Breast epithelium (tissue), 4 donors: ENCODE data around the gene MECR. TPM values are rescaled to one million over a fixed set of nuclear protein-coding genes. Genes with fewer than 3 reads are reported as not detected.

Experiments
- DNase-seq, 2 donors: peaks; one replicate each; pipeline ENCODE4 v3.0.0-alpha.2; 2019; ENCODE audit warnings: low spot score in 2 of 2
- H3K27ac ChIP-seq, 2 donors: fragments of 200-600 bp; sonication (generic) in 1 of 2; one replicate each; pipeline ENCODE4 v1.5.1; 2016 to 2019; ENCODE audit warnings: mild to moderate bottlenecking in 1 of 2
- H3K27me3 ChIP-seq, 2 donors: fragments of 200-600 bp; sonication (generic) in 1 of 2; one replicate each; pipeline versions ENCODE4 v1.5.1 to v1.6.0; 2017 to 2019; ENCODE audit warnings: control low read depth in 1 of 2, mild to moderate bottlenecking in 1 of 2
- H3K36me3 ChIP-seq: fragments of 200-600 bp; one replicate; pipeline ENCODE4 v1.5.1; 2019
- H3K4me1 ChIP-seq, 2 donors: fragments of 200-600 bp; sonication (generic); one replicate each; pipeline ENCODE4 v1.5.1; 2016 to 2019; ENCODE audit warnings: control low read depth in 1 of 2
- H3K4me3 ChIP-seq, 3 donors: fragments of 200-600 bp; sonication (generic); 1 replicate in 2 of 3; 2 replicates in 1 of 3; pipeline ENCODE4 v1.5.1; 2016 to 2019; ENCODE audit warnings: mild to moderate bottlenecking in 3 of 3, moderate library complexity in 2 of 3
- H3K9me3 ChIP-seq, 2 donors: fragments of 200-600 bp; sonication (generic) in 1 of 2; one replicate each; pipeline ENCODE4 v1.5.1; 2016 to 2019; ENCODE audit warnings: control low read depth in 1 of 2
- POLR2A ChIP-seq: fragments of 450-650 bp; IDR thresholded peaks from one replicate; pipeline ENCODE4 v1.6.1; 2016; ENCODE audit warnings: antibody characterized with exemption, mild to moderate bottlenecking, moderate library complexity
- POLR2AphosphoS5 ChIP-seq, 3 donors: sonication (generic); formaldehyde crosslinking; IDR thresholded peaks; one replicate each; pipeline ENCODE4 v1.6.1; 2017; ENCODE audit warnings: antibody characterized with exemption in 3 of 3
- intact Hi-C: fragments of 100-400 bp; cut with DNase I; formaldehyde crosslinking; loops from one replicate; pipeline ENCODE4 v1.15.1; 2023; ENCODE audit warnings: low total_unique reads
- total RNA-seq, 3 donors: library from RNA; depleted of rRNA; stranded (reverse); fragments of >200 nt; gene quantifications; one replicate each; pipeline ENCODE4 v1.1.0, GENCODE V29; 2016
- TF ChIP-seq, protein P1 (sequence below), 3 donors: fragments of 450-650 bp; IDR thresholded peaks; one replicate each; pipeline ENCODE4 v1.5.1; 2016 to 2017; ENCODE audit warnings: antibody characterized with exemption in 3 of 3, mild to moderate bottlenecking in 3 of 3, moderate library complexity in 3 of 3

Gene MECR
- total RNA-seq, 3 donors from 2014 or later: 21.0 to 23.3 (median 21.3) TPM

DNA sequence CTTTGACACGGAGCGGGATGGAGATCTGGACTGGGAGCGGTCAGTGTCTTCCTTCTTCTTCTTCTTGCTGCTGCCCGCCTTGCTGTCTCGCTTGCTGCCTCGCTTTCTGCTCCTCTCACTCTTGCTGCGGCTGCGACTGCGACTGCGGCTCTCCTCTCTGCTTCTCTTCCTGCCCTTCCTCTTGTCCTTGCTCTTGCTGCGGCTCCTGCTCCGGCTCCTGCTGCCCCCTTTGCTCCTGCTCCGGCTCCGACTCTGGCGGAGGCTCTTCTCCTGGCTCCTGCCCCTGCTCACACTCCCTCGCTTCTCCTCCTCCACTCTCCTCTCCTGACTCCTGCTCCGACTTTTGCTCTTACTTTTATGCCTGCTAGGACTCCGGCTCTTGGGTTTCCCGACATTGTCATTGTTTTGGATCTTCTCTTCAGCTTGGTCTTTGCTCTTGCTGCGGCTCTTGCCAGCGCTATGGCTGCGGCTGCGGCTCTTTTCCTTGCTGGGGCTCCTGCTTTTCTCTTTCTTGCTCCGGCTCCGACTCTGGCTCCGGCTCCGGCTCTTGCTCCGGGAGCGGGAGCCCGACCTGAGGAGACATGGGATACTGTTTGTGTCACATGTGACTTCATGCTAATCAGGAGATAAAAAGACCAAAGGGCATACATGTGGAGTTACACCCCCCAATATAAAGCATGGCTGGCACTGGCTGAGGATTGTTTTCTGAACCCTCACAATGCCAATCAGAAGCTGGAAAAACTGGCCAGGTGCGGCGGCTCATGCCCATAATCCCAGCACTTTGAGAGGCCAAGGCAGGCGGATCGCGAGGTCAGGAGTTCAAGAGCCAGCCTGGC lies 81.9 kb downstream of the MECR start:
- TF ChIP-seq, protein P1, sequence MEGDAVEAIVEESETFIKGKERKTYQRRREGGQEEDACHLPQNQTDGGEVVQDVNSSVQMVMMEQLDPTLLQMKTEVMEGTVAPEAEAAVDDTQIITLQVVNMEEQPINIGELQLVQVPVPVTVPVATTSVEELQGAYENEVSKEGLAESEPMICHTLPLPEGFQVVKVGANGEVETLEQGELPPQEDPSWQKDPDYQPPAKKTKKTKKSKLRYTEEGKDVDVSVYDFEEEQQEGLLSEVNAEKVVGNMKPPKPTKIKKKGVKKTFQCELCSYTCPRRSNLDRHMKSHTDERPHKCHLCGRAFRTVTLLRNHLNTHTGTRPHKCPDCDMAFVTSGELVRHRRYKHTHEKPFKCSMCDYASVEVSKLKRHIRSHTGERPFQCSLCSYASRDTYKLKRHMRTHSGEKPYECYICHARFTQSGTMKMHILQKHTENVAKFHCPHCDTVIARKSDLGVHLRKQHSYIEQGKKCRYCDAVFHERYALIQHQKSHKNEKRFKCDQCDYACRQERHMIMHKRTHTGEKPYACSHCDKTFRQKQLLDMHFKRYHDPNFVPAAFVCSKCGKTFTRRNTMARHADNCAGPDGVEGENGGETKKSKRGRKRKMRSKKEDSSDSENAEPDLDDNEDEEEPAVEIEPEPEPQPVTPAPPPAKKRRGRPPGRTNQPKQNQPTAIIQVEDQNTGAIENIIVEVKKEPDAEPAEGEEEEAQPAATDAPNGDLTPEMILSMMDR (IDR thresholded peaks at IDR 0.05): no peak
- no peak for TF ChIP-seq POLR2AphosphoS5 (IDR thresholded peaks at IDR 0.05)
- no peak for TF ChIP-seq POLR2A
- intact Hi-C loops: no loop called here
- H3K27ac ChIP-seq: no peak overlapping the region
- no peaks in the 10 kb centered on the region for H3K9me3 ChIP-seq
- no peaks in the 10 kb centered on the region for H3K36me3 ChIP-seq
- H3K27me3 ChIP-seq: no peaks in the 10 kb centered on the region
- no peaks in the 10 kb centered on the region for H3K4me1 ChIP-seq
- no peak for DNase-seq
- no peak overlapping the region for H3K4me3 ChIP-seq

DNA sequence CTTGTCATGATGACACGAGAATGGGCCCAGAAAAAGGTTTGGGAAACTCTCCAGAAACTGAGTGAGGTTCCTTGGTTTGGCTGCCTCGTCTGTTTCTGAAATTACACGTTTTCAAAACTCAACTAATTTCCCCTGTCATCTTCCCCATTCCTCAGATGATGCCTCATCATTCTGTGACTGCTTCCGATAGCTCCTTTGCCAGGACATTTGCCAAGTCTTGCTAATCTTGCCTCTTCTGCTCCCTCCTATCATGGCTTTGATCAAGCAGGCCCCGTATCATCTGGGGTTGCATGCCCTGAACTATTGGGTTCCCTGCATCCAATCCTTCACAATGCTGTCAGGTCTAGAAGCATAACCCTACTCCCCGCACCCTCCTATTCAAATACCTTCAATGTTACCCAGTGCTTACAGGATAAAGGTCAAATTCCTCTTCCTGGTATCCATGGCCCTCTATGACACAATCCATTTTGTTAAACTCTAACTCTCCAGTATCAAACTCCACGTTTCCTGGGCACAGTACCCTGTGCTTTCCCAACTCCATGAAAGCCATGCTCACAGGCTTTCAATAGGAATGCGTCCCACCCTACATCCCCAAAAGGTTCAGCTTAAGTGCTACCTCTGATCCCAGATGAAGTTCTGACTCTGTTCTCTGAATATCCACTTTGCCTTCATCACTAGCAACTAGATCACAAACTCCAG lies 84.8 kb downstream of the MECR start:
- intact Hi-C loops: no loop called here
- Histone ChIP-seq H3K4me1 (no peaks in the 10 kb centered on the region), H3K4me3 (no peak overlapping the region), H3K27me3 (no peaks in the 10 kb centered on the region), H3K9me3 (no peaks in the 10 kb centered on the region), H3K27ac (no peak overlapping the region), H3K36me3 (no peaks in the 10 kb centered on the region)
- DNase-seq: no peak
- TF ChIP-seq POLR2A (no peak), POLR2AphosphoS5 (IDR thresholded peaks at IDR 0.05) (no peak)
- TF ChIP-seq, protein P1 (IDR thresholded peaks at IDR 0.05): no peak

DNA sequence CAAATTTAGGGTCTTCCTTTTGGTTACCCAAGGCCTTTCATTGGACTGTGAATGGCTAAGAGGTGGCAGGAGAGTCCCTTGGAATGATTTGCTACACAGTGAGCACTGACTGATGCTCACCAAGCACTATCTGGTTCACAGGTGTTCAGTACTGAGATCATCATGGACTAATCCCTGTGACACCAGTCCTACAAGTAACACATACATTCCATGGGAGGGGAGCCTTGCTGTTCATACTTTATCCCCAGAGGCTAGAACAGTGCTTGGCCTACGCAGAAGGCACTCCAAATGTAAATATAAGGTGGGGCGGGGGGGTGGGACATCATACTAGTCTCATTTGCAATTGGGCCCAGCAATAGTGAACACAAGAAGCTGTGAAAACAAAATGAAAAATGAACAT lies 86.6 kb downstream of the MECR start:
- Histone ChIP-seq H3K4me3 (no peak overlapping the region), H3K27ac (no peak overlapping the region), H3K27me3 (no peaks in the 10 kb centered on the region), H3K4me1 (no peaks in the 10 kb centered on the region), H3K9me3 (no peaks in the 10 kb centered on the region), H3K36me3 (no peaks in the 10 kb centered on the region)
- TF ChIP-seq POLR2AphosphoS5 (IDR thresholded peaks at IDR 0.05) (no peak), POLR2A (no peak)
- TF ChIP-seq, protein P1 (IDR thresholded peaks at IDR 0.05): no peak
- DNase-seq: no peak
- intact Hi-C loops: no loop called here

DNA sequence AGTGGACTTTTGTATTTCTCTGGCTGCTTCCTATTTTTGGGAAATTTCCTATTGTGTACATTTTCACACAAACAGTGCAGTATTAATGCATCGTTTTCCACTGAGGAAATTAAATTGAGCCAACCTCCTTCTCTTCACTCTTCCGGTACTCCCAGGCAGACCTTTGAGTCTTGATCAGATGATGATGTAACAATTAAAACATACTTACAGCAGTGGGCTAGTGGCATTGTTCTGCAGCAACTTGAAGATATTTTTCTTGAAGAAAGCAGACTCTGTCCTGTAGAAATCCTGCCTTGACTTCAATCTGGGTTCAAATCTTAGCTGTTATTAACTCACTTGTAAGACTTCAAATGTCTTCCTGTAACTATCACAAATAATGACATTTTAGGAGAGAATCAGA lies 88.0 kb downstream of the MECR start:
- Histone ChIP-seq H3K9me3 (no peaks in the 10 kb centered on the region), H3K4me1 (no peaks in the 10 kb centered on the region), H3K36me3 (no peaks in the 10 kb centered on the region), H3K4me3 (no peak overlapping the region), H3K27me3 (no peaks in the 10 kb centered on the region), H3K27ac (no peak overlapping the region)
- TF ChIP-seq POLR2AphosphoS5 (IDR thresholded peaks at IDR 0.05) (no peak), POLR2A (no peak)
- TF ChIP-seq, protein P1 (IDR thresholded peaks at IDR 0.05): no peak
- intact Hi-C loops: no loop called here
- no peak for DNase-seq

Other genes starting within 250 kb of the MECR start
- 10 to 100 TPM in 2 of 3 donors, 1 to 10 TPM in 1; 4.5 to 21.0 (median 12.1) TPM for gene TMEM200B, start 107.0 kb downstream of the MECR start, total RNA-seq
- 10 to 100 TPM; 79.7 to 86.2 (median 85.2) TPM for gene SRSF4, start 49.0 kb downstream of the MECR start, total RNA-seq
- gene PTPRU, start 5.6 kb upstream of the MECR start, total RNA-seq: 10 to 100 TPM; 16.0 to 33.1 (median 32.5) TPM